Measurements from ENCODE around the gene STIP1. TPM values are rescaled to one million over a fixed set of nuclear protein-coding genes. Genes with fewer than 3 reads are reported as not detected.
A peak's percentile ranks its signal among the peaks of the same experiment; 100 is the strongest.

The STIP1 gene
- total and polyA plus RNA-seq, 8 donors, result 124 to 209 (median 169) TPM

GRCh38 chr11:64140082-64140481, 45.9 kb upstream of the STIP1 start:
- Histone ChIP-seq H3K4me3 (no peak overlapping the region), H3K27ac (no peak overlapping the region), H3K27me3 (no peaks in the 10 kb centered on the region), H3K4me1 (no peaks in the 10 kb centered on the region), H3K36me3 (no peaks in the 10 kb centered on the region), H3K9me3 (no peaks in the 10 kb centered on the region)
- ATAC-seq (no peak), DNase-seq (no peak)
- TF ChIP-seq CTCF (IDR thresholded peaks at IDR 0.05), result no peak
- intact Hi-C loops (cut with DNase I), result no loop called here

DNA sequence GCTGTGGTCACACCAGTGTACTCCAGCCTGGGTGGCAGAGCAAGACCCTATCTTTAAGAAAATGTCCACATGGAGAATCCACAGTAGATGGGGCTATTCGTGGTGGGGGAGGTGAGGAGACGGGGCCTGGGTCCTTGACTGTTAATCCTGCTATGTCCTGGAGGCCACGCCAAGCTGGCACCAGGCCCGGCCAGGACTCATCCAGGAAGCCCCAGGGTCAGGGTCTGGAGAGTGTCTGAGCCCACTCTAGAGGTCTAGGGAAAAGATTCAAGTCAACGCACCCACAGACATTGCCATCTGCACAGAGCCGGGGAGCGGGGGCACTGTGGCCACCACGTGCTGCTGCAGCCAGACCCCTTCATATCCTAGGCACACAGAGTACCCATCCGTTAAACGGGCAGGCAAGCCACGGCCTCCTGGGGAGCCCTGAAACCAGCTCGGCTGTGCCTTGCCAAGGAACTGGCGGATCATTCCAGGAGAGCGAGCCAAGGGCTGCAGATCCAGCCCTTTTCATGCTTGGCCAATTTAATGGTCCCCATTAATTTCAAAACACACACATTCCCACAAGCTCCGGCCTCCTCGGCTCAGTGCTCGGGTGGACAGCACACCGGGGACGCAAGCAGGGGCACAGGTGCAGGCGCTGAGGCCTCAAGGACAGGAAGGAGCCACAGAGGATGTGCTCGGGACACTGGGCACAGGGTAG, 44.7 kb upstream of the STIP1 start:
- ATAC-seq (no peak), DNase-seq (no peak)
- Histone ChIP-seq H3K36me3 (no peaks in the 10 kb centered on the region), H3K4me3 (no peak overlapping the region), H3K4me1 (no peaks in the 10 kb centered on the region), H3K27me3 (no peaks in the 10 kb centered on the region), H3K9me3 (no peaks in the 10 kb centered on the region), H3K27ac (no peak overlapping the region)
- no peak for TF ChIP-seq CTCF (IDR thresholded peaks at IDR 0.05)
- intact Hi-C loops (cut with DNase I), result no loop called here

DNA sequence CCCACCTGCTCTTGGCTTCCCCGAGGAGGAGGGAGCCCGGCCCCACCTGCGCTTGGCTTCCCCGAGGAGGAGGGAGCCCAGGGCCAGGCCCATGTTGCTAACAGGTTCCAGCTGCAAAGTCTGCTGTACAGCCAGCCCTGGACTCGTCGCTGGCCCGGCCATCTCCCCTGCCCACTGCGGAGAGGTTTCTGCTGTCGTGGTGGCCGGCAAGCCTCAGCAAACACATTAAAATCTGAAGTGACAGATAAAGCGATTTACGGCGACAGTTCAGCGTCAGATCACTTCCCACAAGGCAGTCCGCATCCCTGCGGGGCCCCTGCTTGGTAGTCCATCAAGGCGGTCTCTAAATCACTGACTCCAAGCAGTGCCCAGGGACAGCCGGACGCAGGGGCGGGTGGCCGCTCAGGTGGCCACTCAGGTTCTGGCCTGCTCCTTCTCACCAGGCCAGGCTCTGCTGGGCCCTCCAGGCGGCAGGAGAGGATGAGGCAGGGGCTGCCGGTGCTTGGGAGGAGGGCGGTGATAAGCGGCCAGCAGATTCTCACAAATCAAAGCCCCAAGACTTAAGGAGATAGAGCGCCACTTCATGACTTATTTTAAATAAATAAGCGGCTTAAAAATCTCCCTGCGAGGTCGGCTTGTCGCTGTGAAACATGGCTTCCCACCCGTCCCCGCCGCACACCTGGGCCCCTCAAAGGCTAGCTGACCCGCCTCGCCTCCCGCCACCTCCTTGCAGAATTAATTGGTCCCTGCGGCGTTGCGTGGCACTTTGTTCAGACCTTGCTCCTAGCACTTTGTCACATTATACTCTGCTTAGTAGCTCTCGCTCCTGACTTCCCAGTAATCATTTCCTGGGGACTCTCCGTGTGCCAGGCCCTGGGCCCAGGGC, 41.1 kb upstream of the STIP1 start:
- no peaks in the 10 kb centered on the region for H3K36me3 ChIP-seq
- H3K4me3 ChIP-seq, result no peak overlapping the region
- H3K27me3 ChIP-seq, result no peaks in the 10 kb centered on the region
- intact Hi-C loops (cut with DNase I), result loop anchor here in 1 of 2 donors (5.0 kb wide), 1 partner anchor 148 kb away; no protein-coding TSS in a partner anchor
- ATAC-seq, result no peak
- DNase-seq, result no peak
- peaks cover 0 to 5% of the 10 kb centered on the region in 2 donors for H3K4me1 ChIP-seq
- TF ChIP-seq CTCF (IDR thresholded peaks at IDR 0.05), result no peak
- H3K27ac ChIP-seq, result no peak overlapping the region
- no peaks in the 10 kb centered on the region for H3K9me3 ChIP-seq

DNA sequence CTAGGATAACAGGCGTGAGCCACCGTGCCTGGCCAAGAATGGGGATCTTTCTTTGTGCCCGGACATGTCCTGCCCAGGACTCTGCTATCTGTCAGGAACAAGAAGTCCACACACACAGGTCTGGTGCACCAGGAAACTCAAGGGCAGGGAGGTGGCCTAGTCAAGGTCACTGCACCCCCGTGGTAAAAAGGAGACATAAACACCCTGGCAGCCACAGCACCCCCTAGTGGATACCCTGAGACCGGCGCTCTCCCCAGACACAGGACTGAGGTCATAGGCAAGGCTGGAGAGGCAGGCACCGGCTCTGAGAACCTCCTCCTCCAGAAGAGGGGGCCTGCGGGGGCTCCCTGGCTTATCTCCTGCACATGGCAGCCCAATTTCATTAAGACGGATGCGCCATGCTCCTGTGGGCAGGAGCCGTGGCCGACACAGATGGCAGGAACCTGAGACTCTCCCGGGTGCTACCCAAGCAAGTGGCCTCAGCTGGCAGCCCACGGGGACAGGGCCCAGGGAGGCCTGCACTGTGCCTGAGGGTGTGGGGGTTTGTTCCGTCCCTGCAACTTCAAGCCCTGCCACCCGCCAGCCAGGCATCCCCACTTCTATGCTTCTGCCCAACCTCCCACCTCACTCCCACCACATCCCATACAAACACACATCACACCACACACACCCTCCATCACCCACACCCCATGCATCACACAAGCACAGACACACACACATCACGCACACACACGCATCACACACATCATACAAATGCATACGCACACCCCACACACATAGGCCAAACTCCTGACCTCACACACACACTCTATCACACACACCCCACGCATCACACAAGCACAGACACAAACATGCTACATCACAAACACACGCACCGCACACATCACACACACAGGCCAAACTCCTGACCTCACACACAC, 39.7 kb upstream of the STIP1 start:
- no peak overlapping the region for H3K4me3 ChIP-seq
- peaks cover 0 to 4% of the 10 kb centered on the region in 2 donors for H3K36me3 ChIP-seq
- peak in 1 of 4 donors; percentile 56 for DNase-seq
- TF ChIP-seq CTCF (IDR thresholded peaks at IDR 0.05), result peak; percentile 51 to 77
- peaks cover 0 to 5% of the 10 kb centered on the region in 2 donors for H3K4me1 ChIP-seq
- H3K27me3 ChIP-seq, result no peaks in the 10 kb centered on the region
- ATAC-seq, result peak; percentile 80
- no peak overlapping the region for H3K27ac ChIP-seq
- intact Hi-C loops (cut with DNase I), result loop anchor here in 1 of 2 donors (5.0 kb wide), 1 partner anchor 149 kb away; no protein-coding TSS in a partner anchor
- no peaks in the 10 kb centered on the region for H3K9me3 ChIP-seq

Data from left lung (tissue), 10 donors.